GM18867 (cell line): Measurements from ENCODE around the gene SNORC.
"Not testable (repeated sequence)": the region's sequence is repeated elsewhere in the genome, so short reads cannot be mapped to it uniquely, and the experiment has no call there.

Experiments
- ATAC-seq: cut with Tn5 transposase; IDR thresholded peaks from one replicate; pipeline ENCODE4 v1.9.1; 2021; ENCODE audit warnings: mild to moderate bottlenecking, moderate library complexity; ENCODE audit not compliant: unreplicated experiment

The SNORC gene

GRCh38 chr2:232894746-232895145, 24.7 kb downstream of the SNORC start:
- no peak for ATAC-seq

GRCh38 chr2:232896111-232896510, 26.0 kb downstream of the SNORC start:
- ATAC-seq, result no peak

DNA sequence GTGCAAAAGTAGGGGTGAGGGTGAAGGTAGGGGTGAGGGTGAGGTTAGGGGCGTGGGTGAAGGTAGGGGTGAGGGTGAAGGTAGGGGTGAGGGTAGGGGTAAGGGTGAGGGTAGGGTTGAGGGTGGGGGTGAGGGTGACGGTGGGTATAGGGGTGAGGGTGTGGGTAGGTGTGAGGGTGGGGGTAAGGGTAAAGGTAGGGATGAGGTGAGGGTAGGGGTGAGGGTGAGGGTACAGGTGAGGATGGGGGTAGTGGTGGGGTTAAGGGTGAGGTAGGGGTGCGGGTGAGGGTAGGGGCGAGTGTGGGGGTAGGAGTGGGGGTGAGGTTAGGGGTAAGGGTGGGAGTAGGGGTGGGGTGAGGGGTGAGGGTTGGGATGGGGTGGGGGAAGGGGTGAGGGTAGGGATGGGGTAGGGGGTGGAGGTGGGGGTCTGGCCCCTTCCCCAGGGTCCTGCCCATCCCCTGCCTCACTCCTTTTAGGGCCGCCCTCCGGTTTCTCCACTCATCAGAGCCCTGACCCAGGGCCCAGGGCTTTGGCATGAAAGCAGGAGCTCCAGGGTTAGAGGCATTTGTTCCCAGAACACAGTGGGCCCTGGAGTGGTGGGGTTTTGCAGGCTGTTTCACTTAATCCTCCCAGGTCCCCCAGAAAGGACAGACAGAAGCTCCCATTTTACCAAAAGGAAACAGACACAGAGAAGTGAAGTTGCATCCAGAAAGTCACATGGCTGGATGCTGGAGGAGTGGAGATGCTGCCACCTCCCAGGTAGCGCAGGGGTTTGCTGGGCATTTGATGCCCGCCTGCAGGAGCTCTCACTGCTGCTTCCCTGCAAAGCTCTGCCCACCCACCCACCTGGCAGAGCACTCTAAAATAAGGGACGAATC, 26.9 kb downstream of the SNORC start:
- no peak for ATAC-seq

DNA sequence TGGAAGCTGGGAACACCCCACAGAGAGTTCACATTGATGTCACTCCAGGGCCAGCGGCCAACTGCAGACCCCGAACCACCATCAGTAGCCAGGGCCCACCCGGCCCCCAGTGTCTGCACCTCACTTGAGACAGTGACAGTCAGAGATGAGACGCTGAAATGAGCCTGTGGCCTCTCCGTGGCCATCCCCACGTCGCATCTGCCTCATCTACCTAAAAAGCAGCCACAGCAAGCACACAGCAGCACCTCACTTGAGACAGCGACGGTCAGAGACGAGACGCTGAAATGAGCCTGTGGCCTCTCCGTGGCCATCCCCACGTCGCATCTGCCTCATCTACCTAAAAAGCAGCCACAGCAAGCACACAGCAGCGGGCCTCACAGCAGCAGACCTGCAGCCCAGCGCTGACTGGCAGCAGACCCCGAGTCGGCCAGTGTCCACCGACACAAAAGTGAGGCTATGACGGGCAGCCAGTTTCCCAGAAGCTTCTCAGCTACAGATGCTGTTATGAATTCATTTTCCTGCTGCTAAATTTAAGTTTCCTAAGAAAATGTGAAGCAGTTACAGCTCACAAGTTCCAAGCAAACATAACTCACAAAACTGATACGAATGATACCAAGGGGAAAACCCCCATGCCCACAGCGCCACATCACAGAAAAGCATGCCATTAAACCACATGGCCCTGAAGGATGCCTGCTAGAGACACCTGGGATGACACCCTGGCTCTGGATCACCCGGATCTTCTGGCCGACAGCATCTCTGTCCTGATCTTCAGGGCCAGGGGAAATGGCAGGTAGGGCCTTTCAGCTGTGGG, 27.7 kb downstream of the SNORC start:
- ATAC-seq, result no peak

- ATAC-seq, result no peak
Observed at GRCh38 chr2:232898592-232899543, 28.8 kb downstream of the SNORC start.

GRCh38 chr2:232900811-232901735, 31.0 kb downstream of the SNORC start:
- no peak for ATAC-seq

GRCh38 chr2:232901736-232902578, 31.9 kb downstream of the SNORC start:
- ATAC-seq, result no peak

- ATAC-seq, result no peak
Observed at GRCh38 chr2:232903989-232904388, 33.9 kb downstream of the SNORC start.

DNA sequence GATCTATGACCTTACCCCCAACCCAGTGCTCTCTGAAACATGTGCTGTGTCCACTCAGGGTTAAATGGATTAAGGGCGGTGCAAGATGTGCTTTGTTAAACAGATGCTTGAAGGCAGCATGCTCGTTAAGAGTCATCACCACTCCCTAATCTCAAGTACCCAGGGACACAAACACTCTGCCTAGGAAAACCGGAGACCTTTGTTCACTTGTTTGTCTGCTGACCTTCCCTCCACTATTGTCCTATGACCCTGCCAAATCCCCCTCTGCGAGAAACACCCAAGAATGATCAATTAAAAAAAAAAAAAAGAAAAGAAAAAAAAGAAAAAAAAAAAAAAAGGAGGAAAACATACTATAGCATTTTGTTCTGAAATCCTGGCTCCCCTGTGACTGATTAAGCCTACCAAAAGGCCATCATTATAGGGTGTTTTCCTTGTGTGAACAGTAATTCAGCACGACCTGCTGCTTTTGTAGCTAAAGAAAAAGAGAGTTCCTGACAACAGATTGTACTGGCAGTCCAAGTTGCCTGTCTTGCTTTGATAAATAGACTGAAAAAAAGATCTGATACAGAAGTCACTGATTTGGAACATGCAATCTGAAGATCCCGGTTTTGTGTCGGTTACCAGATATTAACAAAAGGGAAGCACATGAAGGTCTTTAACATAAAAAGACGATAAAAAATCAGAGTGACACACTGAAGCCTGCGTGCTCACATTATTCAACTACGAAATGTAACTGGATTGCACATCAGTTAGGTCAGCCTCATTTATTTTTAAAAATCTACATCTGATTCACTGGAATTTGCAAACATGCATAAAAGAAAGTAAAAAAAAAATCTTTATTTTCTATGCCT, 37.0 kb downstream of the SNORC start:
- not testable (repeated sequence) for ATAC-seq

GRCh38 chr2:232907718-232908085, 37.6 kb downstream of the SNORC start:
- ATAC-seq, result not testable (repeated sequence)

GRCh38 chr2:232908695-232909094, 38.6 kb downstream of the SNORC start:
- ATAC-seq, result no peak

GRCh38 chr2:232910376-232910775, 40.3 kb downstream of the SNORC start:
- no peak for ATAC-seq

DNA sequence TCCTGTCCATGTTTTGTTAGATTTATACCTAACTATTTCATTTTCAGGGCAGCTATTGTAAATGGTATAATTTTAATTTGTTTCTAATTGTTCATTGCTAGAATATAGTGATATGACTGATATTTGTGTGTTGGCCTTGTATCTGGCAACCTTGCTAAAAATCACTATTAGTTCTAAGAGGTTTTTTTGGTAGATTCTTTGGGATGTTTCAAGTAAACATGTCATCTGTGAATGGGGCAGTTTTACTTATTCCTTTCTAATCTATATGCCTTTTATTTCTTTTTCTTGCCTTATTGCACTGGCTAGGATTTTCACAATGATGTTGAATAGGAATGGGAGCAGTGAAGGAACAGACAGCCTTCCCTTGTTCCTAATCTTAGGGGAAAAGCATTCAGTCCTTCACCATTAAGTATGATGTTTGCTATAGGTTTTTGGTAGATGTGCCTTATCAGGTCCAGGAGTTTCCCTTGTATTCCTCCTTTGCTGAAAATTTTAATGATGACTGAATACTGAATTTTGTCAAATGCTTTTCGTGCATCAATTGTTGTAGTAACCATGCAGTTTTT, 41.7 kb downstream of the SNORC start:
- no peak for ATAC-seq

- no peak for ATAC-seq
Observed at GRCh38 chr2:232913903-232914302, 43.8 kb downstream of the SNORC start.

GRCh38 chr2:232919141-232919540, 49.1 kb downstream of the SNORC start:
- no peak for ATAC-seq

DNA sequence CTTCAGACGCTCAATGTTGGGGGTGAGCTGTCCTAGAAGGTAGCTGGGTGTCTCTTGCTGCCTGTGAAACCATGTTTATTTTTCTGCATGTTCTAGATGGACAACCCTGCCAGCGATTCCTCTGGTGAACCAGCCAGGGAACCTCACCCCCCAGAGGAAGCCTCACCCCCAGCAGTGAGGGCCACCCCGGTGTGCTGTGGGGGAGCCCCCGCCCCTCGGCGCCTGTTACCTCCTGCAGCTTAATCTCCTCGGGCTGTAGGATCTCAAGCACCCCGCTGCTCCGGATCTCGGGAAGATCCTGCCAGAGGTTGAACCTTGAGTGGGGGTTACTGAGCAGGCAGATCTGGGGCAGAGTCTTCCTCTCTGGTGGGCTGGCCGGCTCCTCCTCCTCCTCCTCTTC, 50.0 kb downstream of the SNORC start:
- ATAC-seq, result no peak

DNA sequence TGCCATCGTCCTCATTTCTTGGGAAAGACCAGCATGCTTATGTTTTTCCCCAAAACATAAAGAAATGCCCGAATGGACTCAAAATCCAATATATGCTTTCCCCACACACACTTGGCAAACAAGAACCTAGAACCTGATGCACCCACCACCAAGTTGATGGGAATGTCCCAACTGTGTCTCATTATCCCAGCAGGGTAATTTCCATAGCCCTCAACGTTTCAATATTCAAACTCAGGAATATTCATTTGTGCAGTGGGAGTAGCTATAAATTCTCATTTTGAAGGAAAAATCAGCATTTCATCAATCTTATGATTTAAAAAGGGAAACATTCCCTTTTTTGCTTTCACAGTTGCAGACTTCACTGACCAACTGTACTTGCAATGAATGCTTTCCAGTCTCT, 50.7 kb downstream of the SNORC start:
- no peak for ATAC-seq

GRCh38 chr2:232924433-232924832, 54.4 kb downstream of the SNORC start:
- no peak for ATAC-seq
